SK-N-SH (cell line): Measurements from ENCODE around the gene TBC1D10B.

ENCODE experiments used
- CTCF ChIP-seq: fragments of 200-600 bp; sonication (generic); IDR thresholded peaks from 2 replicates; pipeline ENCODE4 v1.6.1; 2017; ENCODE audit warnings: antibody characterized with exemption, mild to moderate bottlenecking, moderate library complexity
- EP300 ChIP-seq, 2 experiments: IDR thresholded peaks; 2 replicates each; pipeline versions ENCODE4 v1.4.0 to v1.6.1; 2012; ENCODE audit warnings: borderline replicate concordance in 1 of 2, low read depth in 1 of 2, low read length in 1 of 2
- EZH2phosphoT487 ChIP-seq: fragments of 200-600 bp; sonication (generic); IDR thresholded peaks from 2 replicates; pipeline ENCODE4 v1.6.1; 2017; ENCODE audit warnings: low read depth, mixed run types, mild to moderate bottlenecking, antibody characterized with exemption, moderate library complexity, borderline replicate concordance
- FOXM1 ChIP-seq: IDR thresholded peaks from 2 replicates; pipeline ENCODE4 v1.4.0; 2012; ENCODE audit warnings: low read depth, mild to moderate bottlenecking
- MEF2A ChIP-seq: IDR thresholded peaks from 2 replicates; pipeline ENCODE4 v1.4.0; 2012; ENCODE audit warnings: low read depth, borderline replicate concordance
- MXI1 ChIP-seq: IDR thresholded peaks from 2 replicates; pipeline ENCODE4 v1.6.1; 2012; ENCODE audit warnings: mild to moderate bottlenecking, low read depth, low read length, improper control_type of control experiment
- NRF1 ChIP-seq: IDR thresholded peaks from 2 replicates; pipeline ENCODE4 v1.6.1; 2012; ENCODE audit warnings: low read depth, mild to moderate bottlenecking, low read length
- PBX3 ChIP-seq: IDR thresholded peaks from 2 replicates; pipeline ENCODE4; 2012
- POLR2AphosphoS5 ChIP-seq: IDR thresholded peaks from 2 replicates; pipeline ENCODE4 v1.6.1; 2012; ENCODE audit warnings: low read depth, low read length
- RAD21 ChIP-seq: IDR thresholded peaks from 2 replicates; pipeline ENCODE4 v1.6.1; 2012; ENCODE audit warnings: mild to moderate bottlenecking, low read length
- REST ChIP-seq: IDR thresholded peaks from 2 replicates; pipeline ENCODE4 v1.6.1; 2012; ENCODE audit warnings: mild to moderate bottlenecking, low read depth, low read length, moderate library complexity
- TEAD4 ChIP-seq: IDR thresholded peaks from 2 replicates; pipeline ENCODE4 v1.4.0; 2012; ENCODE audit warnings: mild to moderate bottlenecking, borderline replicate concordance; ENCODE audit not compliant: insufficient read depth

GRCh38 chr16:30372725-30373124 is 2.4 kb upstream of the TBC1D10B start:
- TF ChIP-seq RAD21: no peak
- no peak for TF ChIP-seq POLR2AphosphoS5
- no peak for TF ChIP-seq CTCF
- no peak for TF ChIP-seq MXI1
- no peak for TF ChIP-seq REST
- no peak for TF ChIP-seq TEAD4
- TF ChIP-seq EP300 (IDR thresholded peaks at IDR 0.05; ENCODE audit: borderline replicate concordance in 1 of 2, low read depth in 1 of 2, low read length in 1 of 2): no peak
- no peak for TF ChIP-seq MEF2A
- TF ChIP-seq NRF1: no peak
- TF ChIP-seq EZH2phosphoT487: no peak
- no peak for TF ChIP-seq PBX3
- TF ChIP-seq FOXM1: no peak
